SW 1271 (cell line): ENCODE results near the gene HMX3.
"Not testable (repeated sequence)": the region's sequence is repeated elsewhere in the genome, so short reads cannot be mapped to it uniquely, and the experiment has no call there.

Experiments
- DNase-seq, 2 experiments: peaks; one replicate each; lab custom pipeline; 2025; lab: John Stamatoyannopoulos, UW

Gene HMX3

DNA sequence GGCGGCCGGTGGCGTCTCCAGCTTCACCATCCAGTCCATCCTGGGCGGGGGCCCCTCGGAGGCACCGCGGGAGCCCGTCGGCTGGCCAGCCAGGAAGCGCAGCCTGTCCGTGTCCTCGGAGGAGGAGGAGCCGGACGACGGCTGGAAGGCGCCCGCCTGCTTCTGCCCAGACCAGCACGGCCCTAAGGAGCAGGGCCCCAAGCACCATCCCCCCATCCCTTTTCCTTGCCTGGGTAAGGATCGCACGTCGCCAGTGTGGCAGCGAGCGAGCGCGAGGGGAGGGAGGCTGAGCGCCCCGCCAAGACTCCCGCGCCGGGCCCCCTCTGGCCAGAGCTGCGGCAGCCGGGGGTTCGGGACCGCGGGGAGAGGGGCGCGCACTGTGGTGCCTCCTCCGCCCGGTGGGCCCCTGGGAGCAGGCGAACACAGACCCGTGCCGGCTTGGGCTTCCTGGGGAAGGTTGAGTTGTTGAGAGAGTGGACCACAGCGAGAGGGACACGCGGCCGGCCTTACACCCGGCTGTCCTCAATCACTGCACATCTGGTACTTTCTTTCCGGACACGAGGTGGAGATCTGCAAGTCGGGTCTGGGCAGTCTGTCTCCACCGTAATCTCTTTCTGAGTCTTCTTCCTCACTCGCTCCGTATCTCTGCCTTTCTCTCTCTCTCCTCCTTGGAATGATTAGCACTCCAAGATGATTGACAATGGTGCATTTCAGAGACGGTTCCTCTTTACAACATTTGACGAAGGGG is 12.8 kb downstream of the HMX3 start:
- no peak for DNase-seq

GRCh38 chr10:123149162-123149567 is 13.4 kb downstream of the HMX3 start:
- DNase-seq: no peak

GRCh38 chr10:123149568-123150270 is 13.9 kb downstream of the HMX3 start:
- DNase-seq: no peak

- DNase-seq: no peak
These were observed 14.7 kb downstream of the HMX3 start for GRCh38 chr10:123150271-123150985.

GRCh38 chr10:123150986-123151736 is 15.4 kb downstream of the HMX3 start:
- no peak for DNase-seq

DNA sequence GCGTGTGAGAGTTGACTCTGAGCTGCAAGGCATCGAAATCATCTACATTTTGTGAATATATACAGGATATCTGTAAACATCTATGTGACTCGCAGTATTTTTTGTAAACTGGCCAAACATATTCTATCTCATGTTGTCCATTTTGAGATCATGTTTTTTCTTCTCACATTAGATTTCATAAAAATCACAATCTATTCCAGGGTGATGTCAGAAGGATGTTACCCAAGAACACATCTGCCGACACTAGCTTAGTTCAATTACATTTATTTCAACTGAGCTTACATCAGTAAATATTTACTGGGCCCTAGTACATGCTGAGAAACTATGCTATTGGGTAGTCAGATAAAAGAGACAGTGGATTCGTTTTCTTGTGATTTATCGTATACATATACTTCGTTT is 16.0 kb downstream of the HMX3 start:
- DNase-seq: no peak

GRCh38 chr10:123153486-123154091 is 17.8 kb downstream of the HMX3 start:
- DNase-seq: no peak

- peak; percentile 91 to 98 for DNase-seq
These were observed 18.4 kb downstream of the HMX3 start, which contains the start of gene BUB3 for GRCh38 chr10:123154092-123154710. Gene BUB3, plus strand, starts transcription at chr10:123154402. Its CDS starts 516 bp downstream, at chr10:123154918.

DNA sequence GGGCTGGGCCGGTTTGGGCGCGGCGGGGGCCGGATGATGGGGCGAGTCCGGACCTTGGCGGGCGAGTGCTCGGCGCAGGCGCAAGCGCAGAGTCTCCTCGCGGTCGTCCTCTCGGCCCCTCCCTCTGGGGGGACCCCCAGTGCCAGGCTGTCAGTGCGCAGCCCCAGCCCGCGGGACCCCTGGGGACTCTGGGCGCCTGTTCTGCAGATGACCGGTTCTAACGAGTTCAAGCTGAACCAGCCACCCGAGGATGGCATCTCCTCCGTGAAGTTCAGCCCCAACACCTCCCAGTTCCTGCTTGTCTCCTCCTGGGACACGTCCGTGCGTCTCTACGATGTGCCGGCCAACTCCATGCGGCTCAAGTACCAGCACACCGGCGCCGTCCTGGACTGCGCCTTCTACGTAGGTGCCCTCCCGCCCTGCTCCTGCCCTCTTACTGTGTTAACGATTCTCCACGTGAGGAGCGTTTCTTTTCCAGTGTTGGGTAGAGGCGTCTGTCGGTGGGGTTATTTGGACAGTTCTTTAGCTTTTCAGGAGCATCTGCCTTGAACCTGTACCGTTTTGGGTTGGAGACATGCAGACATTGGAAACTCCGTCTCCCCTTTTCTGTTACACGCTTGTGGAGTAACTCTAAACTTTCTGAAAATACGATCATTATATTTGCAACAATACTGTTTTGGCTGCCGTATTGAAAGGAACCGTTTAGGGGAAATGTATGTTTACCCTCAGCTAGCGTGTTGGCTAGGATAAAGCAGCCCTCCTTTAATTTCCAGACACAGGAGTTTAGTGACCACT is 19.1 kb downstream of the HMX3 start:
- peak in 1 of 2 experiments; percentile 30 for DNase-seq

- peak in 1 of 2 experiments; percentile 4 for DNase-seq
These were observed 20.3 kb downstream of the HMX3 start for GRCh38 chr10:123156078-123156477.

DNA sequence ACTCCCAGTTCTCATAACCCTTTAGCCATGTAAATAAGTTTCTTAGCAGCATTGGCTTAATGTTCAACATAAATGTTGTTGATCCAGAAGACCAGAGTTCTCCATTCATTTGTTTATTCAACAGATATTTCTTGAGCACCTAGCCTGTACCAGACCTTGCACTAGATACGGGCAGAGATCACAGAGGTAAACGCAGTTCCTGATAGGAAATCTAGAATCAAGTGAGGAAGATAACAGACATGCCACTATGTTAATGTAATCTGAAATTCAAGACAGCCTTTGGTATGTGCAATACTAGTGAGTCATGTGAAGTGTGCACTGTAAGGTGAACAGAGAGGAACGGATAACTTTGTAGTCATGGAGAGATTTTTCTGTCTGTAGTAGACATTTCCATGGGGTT is 21.4 kb downstream of the HMX3 start:
- DNase-seq: peak in 1 of 2 experiments; percentile 51

DNA sequence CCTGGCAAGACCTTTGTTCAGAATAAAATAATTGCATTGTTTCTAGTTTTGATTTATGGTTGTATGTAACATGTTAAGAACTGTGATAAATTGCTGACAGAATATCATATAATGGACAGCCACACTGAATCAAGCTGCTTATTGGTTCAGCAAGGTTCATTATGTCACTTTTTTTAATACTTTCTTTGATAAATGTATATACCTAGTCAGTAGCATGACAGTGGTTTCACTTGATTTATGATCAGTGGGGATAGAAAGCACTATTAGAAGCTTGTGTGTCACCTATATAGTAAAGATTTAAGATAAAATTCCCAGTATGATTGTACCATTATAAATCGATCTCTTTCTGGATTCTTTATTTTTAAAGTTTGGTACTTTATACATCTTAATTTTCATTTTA is 22.9 kb downstream of the HMX3 start:
- no peak for DNase-seq

DNA sequence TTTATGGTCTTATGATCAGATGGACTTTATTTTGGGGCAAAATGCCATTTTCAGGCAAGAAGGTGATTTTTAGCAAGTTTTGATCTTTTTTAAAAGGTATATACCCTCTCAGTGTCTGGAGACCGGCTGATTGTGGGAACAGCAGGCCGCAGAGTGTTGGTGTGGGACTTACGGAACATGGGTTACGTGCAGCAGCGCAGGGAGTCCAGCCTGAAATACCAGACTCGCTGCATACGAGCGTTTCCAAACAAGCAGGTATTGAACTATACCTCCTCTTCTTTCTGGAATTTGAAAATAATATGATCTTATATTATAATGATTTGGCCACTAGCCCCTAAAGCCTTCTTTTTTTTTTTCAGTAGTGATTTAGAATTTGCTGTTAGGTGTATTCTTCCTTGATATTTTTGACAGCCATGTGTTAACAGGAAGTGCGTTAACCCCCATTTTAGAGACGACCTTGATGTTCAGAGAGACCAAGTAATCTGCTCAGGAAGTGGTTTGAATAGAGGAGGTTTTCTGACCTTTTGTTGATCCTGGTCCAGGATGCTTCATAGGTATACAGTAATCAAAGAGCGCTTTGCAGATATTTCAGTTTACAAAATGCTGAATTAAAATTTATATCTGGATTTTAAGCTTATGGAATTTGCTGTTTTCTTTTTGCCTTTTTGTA is 24.7 kb downstream of the HMX3 start:
- no peak for DNase-seq

DNA sequence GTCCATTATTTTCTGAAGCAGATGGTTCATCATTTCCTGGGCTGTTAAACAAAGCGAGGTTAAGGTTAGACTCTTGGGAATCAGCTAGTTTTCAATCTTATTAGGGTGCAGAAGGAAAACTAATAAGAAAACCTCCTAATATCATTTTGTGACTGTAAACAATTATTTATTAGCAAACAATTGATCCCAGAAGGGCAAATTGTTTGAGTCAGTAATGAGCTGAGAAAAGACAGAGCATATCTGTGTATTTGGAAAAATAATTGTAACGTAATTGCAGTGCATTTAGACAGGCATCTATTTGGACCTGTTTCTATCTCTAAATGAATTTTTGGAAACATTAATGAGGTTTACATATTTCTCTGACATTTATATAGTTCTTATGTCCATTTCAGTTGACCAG is 28.5 kb downstream of the HMX3 start:
- no peak for DNase-seq

- DNase-seq: no peak
These were observed 29.8 kb downstream of the HMX3 start for GRCh38 chr10:123165445-123166072.

DNA sequence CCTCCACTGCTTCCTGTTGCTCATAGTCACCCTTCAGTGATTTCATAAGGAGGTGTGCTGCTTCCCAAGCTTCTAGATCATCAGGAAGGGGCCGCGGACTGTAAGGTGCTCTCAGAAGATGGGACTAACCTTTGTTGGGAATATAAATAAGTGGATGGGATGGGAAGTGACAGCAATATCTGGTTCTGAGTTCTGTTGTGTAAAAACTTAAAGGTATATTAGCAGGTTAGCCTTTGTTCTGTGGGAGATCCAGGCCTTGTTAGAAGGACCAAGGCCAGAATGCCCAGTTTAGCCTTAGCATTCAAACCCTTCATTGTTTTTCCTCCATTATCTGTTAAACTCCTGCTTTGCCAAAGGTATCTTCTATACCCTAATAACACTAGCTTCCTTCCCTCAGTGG is 30.8 kb downstream of the HMX3 start:
- DNase-seq: no peak

- no peak for DNase-seq
These were observed 35.2 kb downstream of the HMX3 start for GRCh38 chr10:123170961-123171360.

- not testable (repeated sequence) for DNase-seq
These were observed 35.8 kb downstream of the HMX3 start for GRCh38 chr10:123171616-123172015.
